PC-9 (cell line): ENCODE results near the gene PDE8A.

Experiments
- CTCF ChIP-seq: fragments of 200-600 bp; sonication (generic); conservative IDR thresholded peaks from 2 replicates; pipeline ENCODE4 v1.6.1; 2017; ENCODE audit warnings: mixed run types, antibody characterized with exemption, mild to moderate bottlenecking, moderate library complexity
- EZH2 ChIP-seq: fragments of 200-600 bp; sonication (generic); IDR thresholded peaks from 2 replicates; pipeline ENCODE4 v1.8.0; 2017; ENCODE audit warnings: antibody characterized with exemption, low read depth

- TF ChIP-seq CTCF (no peak), EZH2 (no peak)
Measured at GRCh38 chr15:85108136-85108535, 126.5 kb downstream of the PDE8A start.
